GOT3 (cell line): ENCODE results near the gene CBFA2T3.
"Not testable (repeated sequence)": the region's sequence is repeated elsewhere in the genome, so short reads cannot be mapped to it uniquely, and the experiment has no call there.

Source experiments
- DNase-seq: peaks from one replicate; lab custom pipeline; 2025; ENCODE audit warnings: mixed read lengths; lab: John Stamatoyannopoulos, UW

The CBFA2T3 gene

DNA sequence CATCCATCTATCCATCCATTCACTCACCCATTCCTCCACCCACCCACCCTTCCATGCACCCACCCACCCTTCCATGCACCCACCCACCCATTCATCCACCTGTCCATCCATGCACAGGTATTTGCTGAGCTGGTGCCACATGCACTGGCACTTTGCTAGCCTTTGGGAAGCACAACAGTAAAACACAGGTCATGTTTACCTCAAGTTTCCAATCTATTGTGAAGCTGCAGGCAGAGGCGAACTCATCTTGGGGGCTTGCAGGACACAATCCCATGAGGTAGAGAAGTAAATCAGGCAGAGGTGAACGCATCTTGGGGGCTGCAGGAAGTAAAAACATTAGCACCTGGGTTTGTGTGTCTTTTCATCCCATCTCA, 35.6 kb upstream of the CBFA2T3 start:
- DNase-seq: no peak

DNA sequence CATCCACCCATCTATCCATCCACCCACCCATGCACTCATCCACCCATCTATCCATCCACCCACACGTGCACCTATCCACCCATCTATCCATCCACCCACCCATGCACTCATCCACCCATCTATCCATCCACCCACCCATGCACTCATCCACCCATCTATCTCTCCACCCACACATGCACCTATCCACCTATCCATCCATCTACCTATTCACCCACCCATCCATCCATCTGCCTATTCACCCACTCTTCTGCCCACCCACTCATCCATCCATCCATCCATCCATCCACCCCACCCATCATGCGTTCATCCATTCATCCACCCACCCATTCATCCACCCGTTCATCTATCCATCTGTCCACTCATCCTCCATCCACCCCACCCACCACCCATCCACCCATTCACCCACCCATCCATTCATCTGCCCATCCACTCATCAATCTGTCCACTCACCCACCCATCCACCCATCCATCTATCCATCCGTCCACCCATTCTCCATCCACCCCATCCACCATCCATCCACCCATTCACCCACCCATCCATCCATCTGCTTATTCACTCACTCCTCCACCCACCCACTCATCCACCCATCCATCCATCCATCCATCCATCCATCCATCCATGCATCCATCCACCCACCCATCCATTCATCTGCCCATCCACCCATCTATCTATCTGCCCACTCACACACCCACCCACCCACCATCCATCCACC, 35.1 kb upstream of the CBFA2T3 start:
- DNase-seq: no peak

DNA sequence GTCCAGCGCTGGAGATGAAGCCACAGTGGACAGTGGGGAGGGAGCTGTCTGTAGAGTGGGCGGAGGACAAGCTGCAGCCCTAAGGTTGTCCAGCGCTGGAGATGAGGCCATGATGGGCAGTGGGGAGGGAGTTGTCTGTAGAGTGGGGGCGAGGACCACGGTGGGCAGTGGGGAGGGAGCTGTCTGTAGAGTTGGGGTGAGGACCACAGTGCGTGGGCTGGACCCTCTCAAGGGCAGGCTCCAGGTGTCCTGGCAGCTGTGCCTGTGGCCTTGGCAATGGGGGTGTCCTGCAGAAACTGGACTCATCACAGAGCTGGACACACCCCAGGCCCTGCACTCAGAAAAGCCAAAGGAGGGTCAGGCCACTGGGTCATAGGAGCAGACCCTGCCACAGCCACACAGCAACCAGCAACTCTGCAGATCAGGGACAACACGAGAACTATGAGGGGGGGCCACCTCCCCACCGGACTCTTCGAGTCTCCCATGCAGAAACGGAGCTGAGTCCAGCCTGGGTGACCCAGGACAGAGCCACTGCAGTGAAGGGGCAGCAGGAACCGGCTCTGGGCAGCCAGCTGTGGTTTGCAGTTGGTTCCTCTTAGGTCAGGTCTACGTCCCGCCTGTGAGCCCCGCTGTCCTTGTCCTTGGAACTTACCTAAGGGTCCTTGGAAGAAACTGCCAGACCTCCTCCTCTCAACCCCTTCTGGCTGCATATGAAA, 33.4 kb upstream of the CBFA2T3 start:
- DNase-seq: no peak

DNA sequence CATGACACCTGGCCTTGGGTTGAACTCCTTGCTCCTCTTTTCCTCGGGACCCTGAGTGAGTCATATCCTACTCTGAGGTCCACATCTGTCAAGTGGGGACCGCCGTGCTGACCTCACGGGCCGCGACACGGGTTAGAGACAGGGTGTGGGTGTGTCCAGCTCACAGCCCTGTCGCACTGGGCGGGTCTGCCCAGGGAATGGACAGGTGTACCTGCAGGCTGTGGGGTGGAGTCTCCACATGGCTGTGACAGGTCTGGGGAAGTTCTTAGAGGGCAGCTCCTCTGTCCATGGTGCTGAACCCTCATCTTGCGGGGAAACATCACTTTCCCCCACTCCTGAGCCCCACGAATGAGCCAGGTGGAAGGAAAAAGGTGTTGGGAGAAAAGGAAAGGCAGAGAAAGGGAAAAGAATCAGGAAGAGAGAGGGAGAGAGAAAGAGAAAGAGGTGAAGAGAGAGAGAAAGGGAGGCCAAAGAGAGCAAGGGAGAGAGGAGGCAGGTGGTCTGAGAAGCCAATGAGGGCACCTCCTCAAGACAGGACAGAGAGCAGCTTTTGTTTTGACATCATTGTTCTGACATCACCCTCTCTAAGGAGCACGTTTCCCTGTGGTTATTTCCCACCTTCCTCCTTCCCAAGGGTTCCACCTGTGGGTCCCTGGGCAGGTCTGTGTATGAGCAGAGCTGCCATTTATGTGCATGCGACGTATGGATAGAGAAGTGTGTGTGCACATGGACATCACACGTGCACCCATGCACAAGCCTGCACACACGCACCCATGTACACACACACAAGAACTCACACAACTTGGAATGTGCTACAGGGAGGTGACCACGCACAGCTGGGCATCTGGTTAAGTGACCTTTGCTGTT, 32.6 kb upstream of the CBFA2T3 start:
- no peak for DNase-seq

DNA sequence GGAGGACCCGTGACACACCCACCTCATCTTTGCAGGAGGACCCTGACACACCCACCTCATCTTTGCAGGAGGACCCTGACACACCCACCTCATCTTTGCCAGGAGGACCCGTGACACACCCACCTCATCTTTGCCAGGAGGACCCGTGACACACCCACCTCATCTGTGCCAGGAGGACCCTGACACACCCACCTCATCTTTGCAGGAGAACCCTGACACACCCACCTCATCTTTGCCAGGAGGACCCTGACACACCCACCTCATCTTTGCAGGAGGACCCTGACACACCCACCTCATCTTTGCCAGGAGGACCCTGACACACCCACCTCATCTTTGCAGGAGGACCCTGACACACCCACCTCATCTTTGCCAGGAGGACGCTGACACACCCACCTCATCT, 31.8 kb upstream of the CBFA2T3 start:
- not testable (repeated sequence) for DNase-seq

DNA sequence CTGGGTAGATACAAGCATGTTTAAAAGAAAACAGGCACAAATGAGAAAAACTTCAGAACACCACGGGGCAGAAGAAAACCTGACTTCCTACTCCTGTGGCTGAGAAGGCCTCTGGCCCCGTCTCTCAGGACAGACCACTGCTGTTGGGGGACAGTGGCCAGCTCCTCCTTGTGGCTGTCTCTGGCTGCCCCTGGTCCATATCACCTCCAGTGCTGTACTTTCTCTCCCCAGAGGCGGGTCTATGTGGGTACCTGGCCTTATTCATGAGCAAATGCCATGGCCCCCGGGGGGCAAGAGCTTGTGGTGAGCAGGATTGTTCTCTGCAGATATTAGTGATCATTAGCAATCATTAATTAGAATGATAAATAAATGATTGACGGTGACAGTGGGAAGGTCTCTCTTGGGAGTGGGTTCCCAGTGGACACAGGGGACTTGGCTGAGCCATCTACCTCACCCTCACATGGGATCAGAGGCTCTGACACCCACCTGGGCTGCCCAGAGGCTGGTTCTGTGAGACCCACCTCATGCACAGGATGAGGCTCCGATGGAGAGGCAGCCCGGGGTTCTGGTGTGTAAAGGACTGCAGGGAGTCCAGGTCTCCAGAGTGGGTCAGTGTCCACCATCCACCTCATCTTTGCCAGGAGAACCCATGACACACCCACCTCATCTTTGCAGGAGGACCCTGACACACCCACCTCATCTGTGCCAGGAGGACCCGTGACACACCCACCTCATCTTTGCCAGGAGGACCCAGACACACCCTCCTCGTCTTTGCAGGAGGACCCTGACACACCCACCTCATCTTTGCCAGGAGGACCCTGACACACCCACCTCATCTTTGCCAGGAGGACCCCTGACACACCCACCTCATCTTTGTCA, 30.6 kb upstream of the CBFA2T3 start:
- no peak for DNase-seq

DNA sequence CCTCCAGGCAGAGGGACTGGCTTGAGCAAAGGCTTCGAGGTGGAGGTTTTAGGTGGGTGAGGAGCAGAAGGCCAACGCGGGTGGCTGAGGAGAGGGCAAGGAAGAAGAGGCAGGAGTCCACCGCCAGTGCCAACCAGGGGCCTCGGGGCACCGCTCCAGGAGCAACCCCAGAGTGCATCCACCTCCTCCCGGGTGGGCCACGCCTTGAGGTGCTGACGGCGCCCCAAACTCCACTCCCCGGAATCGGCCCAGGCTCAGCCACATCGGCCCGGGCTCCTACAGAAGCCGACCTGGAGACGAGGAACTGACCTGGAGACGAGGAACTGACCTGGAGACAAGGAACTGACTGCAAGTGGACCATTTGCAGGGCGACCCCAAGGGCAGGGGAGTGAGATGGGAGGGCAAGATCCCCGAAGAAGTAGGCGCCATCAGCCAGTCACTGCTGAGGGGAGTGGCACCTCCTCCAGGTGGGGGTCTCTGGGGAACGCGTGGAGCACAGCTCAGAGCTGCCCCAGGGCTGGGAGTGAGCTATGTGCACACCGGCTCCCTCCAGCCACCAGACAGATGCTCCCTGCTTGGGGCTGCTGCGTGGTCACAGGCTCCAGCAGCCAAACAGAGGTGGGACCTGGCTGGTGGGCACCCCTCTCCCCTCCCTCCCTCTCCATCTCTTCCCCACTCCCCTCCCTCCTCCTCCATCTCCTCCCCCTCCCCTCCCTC, 29.2 kb upstream of the CBFA2T3 start:
- no peak for DNase-seq

DNA sequence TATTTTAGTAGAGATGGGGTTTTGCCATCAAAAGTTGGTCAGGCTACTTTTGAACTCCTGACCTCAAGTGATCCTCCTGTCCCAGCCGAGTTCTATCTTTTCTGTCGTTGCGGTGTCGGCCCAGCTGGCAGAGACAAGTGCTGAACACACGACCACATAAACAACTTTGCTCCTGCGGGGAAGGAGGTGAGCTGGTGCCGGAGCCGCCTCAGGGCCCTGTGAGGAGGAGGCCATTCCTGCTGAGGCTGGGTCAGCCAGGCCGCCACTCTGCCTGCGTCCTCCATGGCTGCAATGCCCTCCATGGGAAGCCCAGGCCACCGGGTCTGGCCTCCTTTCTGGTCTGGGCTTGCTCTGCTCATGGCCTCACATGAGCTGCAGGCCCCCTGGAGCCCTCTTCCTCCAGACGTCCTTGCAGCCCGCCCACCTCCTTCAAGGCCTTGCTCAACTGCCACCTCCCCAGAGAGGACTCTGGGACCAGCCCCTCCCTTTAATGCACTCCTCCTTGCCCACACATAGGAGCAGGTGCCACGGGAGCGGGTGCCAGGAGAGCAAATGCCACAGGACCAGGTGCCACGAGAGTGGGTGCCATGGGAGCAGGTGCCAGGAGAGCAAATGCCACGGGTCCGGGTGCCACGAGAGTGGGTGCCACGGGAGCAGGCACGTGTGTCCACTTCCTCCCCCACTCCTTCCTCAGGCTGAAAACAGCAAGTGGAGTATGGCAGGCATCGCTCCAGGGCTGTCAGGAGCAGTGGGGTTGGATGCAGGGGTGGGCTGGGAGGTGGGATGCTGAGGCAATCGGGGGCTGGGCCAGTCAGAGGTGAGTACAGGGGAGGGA, 28.4 kb upstream of the CBFA2T3 start:
- DNase-seq: no peak

DNA sequence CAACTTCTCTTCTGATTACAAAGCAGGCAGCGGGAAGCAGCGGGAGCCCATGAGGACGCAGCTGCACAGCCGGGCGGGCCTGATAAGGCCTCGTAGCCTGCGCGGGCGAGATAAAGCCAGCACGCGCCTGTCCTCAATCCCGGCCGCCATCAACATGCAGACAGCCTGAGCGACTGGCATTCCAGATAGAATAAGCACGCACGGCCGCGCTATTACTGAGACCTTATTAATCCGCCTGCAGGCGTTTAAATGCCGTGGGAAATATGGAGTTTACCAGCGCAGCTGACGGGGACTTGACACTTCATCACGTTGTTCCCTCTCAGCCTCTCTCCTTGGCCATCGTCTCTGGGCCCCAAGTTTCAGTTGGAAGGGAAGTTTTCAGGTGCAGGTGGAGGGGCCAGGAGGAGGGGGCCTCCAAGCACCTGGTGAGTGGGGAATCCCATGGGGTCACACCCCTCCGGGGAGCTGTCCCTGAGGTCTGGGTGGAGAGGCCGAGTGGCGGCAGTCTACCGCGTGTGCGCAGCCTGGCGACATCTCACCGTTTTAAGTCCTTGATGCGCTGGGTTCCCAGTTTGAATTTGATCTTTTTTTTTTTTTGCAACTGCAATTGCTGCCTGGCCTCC, 27.3 kb upstream of the CBFA2T3 start:
- no peak for DNase-seq

DNA sequence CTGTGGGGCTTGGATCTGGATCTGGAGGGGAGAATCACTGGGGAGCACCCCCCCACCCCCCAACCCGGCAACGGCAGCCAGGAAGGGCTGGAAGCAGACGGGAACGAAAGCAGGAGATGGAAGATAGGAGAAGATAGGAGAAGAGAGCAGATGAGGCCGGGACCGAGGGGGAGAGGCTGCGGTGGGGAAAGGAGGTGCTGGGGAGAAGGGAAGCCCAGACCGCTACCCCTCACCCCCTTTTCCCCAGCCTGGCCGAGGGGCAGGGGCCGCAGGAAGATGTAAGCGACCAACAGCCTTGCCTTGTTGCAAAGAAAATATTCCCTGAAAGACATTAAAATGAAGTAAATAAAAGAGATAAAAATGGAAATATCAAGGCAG, 26.8 kb upstream of the CBFA2T3 start:
- no peak for DNase-seq

DNA sequence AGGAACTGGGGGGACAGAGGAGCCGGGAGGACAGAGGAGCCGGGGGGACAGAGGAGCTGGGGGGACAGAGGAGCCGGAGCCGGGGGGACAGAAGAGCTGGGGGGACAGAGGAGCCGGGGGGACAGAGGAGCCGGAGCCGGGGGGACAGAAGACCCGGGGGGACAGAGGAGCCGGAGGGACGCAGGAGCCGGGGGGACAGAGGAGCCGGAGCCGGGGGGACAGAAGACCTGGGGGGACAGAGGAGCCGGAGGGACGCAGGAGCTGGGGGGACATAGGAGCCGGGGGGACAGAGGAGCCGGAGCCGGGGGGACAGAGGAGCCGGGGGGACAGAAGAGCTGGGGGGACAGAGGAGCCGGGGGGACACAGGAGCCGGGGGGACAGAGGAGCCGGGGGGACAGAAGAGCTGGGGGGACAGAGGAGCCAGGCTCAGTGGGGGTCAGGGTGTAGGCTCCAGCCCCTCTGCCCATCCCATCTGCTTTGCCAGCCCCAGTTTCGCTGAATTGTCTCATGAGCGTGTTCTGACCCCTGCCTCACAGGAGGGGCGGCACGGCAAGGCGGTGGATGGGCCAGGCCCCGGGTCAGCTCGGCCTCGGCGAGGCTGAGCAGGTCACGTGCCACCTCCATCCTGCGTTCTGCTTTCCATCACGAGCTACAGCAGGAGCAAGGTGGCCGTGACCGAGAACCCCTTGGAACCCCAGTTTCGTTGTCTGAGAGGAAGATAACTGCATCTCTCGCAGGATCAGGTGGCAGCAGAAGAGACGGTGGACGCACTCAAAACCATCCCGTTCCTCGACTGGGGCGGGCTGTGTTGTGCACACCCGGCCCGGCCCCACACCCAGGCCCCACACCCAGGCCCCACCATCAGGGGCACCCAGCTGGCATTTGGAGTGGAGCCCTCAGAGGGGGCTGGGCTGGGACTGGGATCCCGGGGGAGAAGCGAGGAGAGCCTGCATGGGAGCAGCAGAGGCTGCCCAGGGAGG, 26.1 kb upstream of the CBFA2T3 start:
- no peak for DNase-seq

DNA sequence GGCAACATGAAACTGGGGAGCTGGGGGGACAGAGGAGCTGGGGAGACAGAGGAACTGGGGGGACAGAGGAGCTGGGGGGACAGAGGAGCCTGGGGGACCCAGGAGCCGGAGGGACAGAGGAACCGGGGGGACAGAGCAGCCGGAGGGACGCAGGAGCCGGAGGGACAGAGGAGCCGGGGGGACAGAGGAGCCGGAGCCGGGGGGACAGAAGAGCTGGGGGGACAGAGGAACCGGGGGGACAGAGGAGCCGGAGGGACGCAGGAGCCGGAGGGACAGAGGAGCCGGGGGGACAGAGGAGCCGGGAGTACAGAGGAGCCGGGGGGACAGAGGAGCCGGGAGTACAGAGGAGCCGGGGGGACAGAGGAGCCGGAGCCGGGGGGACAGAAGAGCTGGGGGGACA, 25.1 kb upstream of the CBFA2T3 start:
- DNase-seq: not testable (repeated sequence)

DNA sequence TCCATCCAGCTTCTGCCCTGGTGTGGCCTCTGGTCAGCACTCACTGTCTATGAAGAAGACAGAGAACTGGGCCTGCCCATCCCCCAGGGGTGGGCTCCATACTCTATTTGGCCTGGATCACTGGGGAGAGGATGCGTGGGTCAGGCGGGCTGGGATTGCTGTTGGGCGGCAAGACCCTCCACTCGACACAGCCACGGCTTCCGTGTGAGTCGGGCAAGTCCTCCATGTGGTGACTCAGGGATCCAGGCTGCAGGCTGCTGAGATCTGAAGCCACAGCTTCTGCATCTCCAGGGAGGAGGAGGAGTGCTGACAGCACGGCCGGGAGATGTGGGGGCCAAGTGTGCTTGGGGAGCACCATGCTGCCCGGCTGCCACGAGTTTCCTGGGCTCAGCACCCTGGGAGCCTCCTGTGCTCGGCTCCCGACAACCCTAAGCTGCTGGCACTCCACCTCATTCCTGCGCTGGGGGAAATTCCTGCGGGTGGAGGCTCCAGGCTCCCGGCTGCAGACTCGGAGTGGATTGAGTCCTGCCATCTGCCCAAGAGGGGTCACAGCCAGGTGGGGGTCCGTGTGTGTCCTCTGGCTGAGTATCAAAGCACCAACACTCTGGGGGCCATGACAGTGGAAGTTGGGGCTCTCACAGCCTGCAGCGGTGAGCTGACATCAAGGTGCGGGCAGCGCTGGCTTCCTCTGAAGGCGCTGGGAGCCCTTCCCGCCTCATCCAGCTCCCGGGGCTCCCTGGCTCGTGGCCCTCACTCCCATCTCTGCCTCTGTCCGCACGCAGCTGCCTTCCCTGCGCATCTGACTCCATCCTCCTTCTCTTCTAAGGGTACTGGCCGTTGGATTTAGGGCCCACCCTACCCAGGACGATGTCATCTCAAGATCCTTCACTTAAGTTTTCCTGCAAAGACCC, 24.4 kb upstream of the CBFA2T3 start:
- DNase-seq: no peak

DNA sequence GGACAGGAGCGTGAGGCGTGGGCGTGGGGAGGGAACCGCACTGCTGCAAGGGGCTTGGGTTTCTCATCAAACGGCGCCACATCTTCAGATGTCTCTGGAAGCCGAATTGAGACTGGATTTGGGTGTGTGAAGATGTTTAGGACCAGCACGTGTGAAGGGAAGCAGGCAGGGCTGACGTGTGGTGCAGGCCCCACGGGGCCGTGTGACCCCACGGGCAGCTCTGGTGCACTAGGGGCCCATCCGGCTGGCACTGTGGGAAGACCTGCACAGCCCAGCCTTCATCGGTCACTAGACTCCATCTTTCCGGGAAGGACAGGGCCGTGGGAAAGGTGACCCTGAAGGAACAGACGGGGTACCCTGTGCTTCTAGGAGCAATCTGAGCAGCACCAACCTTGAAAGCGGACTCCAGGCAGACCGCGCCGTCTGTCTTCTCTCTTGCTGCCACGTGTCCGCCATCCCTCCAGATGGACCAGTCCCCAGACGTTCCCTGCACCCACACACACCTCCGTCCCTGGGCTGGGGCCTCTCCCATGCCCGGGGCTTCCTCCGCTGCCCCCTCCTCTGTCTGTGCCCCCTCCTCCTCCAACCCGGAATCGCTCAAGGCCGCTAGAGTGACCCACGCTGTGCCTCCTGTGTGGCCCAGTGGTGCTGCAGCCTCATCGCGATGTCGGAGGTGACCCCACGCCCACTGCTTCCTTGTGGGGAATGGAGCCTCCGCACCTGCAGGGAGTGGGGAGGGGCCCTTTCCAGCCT, 23.4 kb upstream of the CBFA2T3 start:
- DNase-seq: no peak

DNA sequence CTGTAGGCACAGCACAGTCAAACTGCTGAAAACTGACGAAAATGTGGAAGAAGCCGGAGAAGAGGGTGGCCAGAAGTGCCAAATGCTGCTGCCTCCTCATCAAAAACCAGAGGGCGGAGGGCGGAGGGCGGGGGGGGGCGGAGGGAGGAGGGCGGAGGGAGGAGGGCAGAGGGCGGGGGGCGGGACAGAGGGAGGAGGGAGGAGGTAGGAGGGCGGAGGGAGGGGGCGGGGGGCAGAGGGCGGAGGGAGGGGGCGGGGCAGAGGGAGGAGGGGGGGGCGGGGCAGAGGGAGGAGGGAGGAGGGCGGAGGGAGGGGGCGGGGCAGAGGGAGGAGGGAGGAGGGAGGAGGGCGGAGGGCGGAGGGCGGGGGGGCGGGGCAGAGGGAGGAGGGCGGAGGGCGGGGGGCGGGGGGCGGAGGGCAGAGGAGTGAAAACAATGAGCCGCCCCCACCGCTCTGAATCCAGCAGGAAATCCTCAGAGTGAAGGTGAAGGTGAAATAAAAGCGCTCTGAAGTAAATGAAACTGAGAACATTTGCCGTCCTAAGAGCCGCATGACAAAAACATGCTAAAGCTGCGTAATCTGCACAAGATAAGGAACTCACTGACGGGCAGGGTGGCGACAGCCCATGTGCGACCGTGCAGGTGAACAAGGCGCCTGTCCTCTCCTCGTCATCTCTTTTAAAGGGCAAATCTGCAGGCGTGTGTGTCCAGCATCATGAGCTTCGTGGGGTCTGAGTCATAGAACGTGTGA, 22.6 kb upstream of the CBFA2T3 start:
- DNase-seq: no peak
